IPS DF 6.9 (cell line): ENCODE results near the gene CSTF1.

Source experiments
- DNase-seq: peaks from one replicate; pipeline ENCODE4 v3.0.0-alpha.2; 2013; ENCODE audit warnings: low read depth, low spot score
- H3K27ac ChIP-seq: one replicate; pipeline ENCODE4 v1.5.1; 2013; ENCODE audit warnings: low read length, control low read depth
- H3K27me3 ChIP-seq: 2 replicates; pipeline ENCODE4 v1.6.1; 2013; ENCODE audit warnings: mild to moderate bottlenecking, low read length; ENCODE audit not compliant: control insufficient read depth, insufficient read depth
- H3K36me3 ChIP-seq: 2 replicates; pipeline ENCODE4 v1.6.1; 2013; ENCODE audit warnings: low read length; ENCODE audit not compliant: control insufficient read depth, insufficient read depth
- H3K4me1 ChIP-seq: 2 replicates; pipeline ENCODE4 v1.6.1; 2013; ENCODE audit warnings: low read length; ENCODE audit not compliant: control insufficient read depth, insufficient read depth
- H3K4me3 ChIP-seq: 2 replicates; pipeline ENCODE4 v1.5.1; 2013; ENCODE audit warnings: mild to moderate bottlenecking, low read length
- H3K9me3 ChIP-seq: 2 replicates; pipeline ENCODE4 v1.6.1; 2013; ENCODE audit warnings: low read length, inconsistent platforms; ENCODE audit not compliant: control insufficient read depth, insufficient read depth
- WGBS: extraction: QIAGEN DNeasy Blood & Tissue Kit; methylation state at CpG from one replicate; pipeline ENCODE4 v1.1.7; 2013; ENCODE audit warnings: mixed read lengths, missing lambda C conversion rate; ENCODE audit not compliant: insufficient read length, insufficient coverage; 5-methylcytosine and 5-hydroxymethylcytosine counted together

The CSTF1 gene

DNA sequence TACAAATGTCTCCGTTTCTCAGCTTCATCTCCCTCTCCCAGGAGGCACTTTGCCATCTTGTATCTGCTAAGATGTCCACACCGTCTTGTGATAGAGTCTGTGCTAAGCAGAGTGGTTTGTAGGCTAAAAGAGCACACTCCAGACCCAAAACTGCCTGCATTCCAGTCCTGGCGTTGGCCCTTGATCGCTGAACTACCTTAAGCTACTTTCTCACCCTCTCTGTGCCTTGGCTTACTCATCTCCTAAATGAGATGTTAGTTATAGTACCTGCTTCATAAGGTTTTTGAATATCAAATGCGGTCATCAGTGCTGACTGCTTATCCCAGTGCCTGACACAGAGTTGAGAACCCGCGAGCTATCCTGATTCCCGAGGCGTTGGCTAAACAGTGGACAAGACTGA, 33.6 kb downstream of the CSTF1 start:
- Histone ChIP-seq H3K4me3 (no peak overlapping the region), H3K36me3 (no peaks in the 10 kb centered on the region), H3K27ac (no peak overlapping the region), H3K4me1 (peaks cover 2% of the 10 kb centered on the region; the same call in 1 of the 2 replicates), H3K27me3 (peaks cover 1% of the 10 kb centered on the region; the same call in 1 of the 2 replicates), H3K9me3 (no peaks in the 10 kb centered on the region)
- WGBS: no CpG with 5 or more reads among the region's 9 CpGs
- no peak for DNase-seq

GRCh38 chr20:56426926-56427325, 34.5 kb downstream of the CSTF1 start:
- Histone ChIP-seq H3K9me3 (no peaks in the 10 kb centered on the region), H3K27me3 (peaks cover 1% of the 10 kb centered on the region; the same call in 1 of the 2 replicates), H3K4me3 (no peak overlapping the region), H3K4me1 (peaks cover 2% of the 10 kb centered on the region; the same call in 1 of the 2 replicates), H3K36me3 (no peaks in the 10 kb centered on the region), H3K27ac (no peak overlapping the region)
- DNase-seq: no peak

- H3K27ac ChIP-seq: no peak overlapping the region
- no peak for DNase-seq
- H3K27me3 ChIP-seq: no peaks in the 10 kb centered on the region
- H3K9me3 ChIP-seq: no peaks in the 10 kb centered on the region
- H3K4me1 ChIP-seq: peaks cover 2% of the 10 kb centered on the region; the same call in 1 of the 2 replicates
- H3K36me3 ChIP-seq: no peaks in the 10 kb centered on the region
- H3K4me3 ChIP-seq: no peak overlapping the region
- WGBS: no CpG with 5 or more reads among the region's 4 CpGs
Measured at GRCh38 chr20:56427797-56428196, 35.4 kb downstream of the CSTF1 start.

- no peaks in the 10 kb centered on the region for H3K36me3 ChIP-seq
- no CpG with 5 or more reads among the region's 5 CpGs for WGBS
- no peak overlapping the region for H3K27ac ChIP-seq
- no peaks in the 10 kb centered on the region for H3K9me3 ChIP-seq
- H3K27me3 ChIP-seq: no peaks in the 10 kb centered on the region
- DNase-seq: no peak
- H3K4me3 ChIP-seq: no peak overlapping the region
- no peaks in the 10 kb centered on the region for H3K4me1 ChIP-seq
Measured at GRCh38 chr20:56428410-56428809, 36.0 kb downstream of the CSTF1 start.

- H3K4me1 ChIP-seq: no peaks in the 10 kb centered on the region
- no CpG with 5 or more reads among the region's 8 CpGs for WGBS
- no peak overlapping the region for H3K4me3 ChIP-seq
- H3K27ac ChIP-seq: no peak overlapping the region
- no peak for DNase-seq
- H3K36me3 ChIP-seq: no peaks in the 10 kb centered on the region
- H3K27me3 ChIP-seq: no peaks in the 10 kb centered on the region
- no peaks in the 10 kb centered on the region for H3K9me3 ChIP-seq
Measured at GRCh38 chr20:56428881-56429280, 36.4 kb downstream of the CSTF1 start.

- 100% methylated on average over 4 of the region's 6 CpGs for WGBS
- Histone ChIP-seq H3K9me3 (no peaks in the 10 kb centered on the region), H3K27ac (no peak overlapping the region), H3K4me3 (no peak overlapping the region), H3K36me3 (no peaks in the 10 kb centered on the region), H3K27me3 (no peaks in the 10 kb centered on the region), H3K4me1 (no peaks in the 10 kb centered on the region)
- DNase-seq: no peak
Measured at GRCh38 chr20:56429502-56429901, 37.1 kb downstream of the CSTF1 start.

GRCh38 chr20:56429941-56430340, 37.5 kb downstream of the CSTF1 start:
- no CpG with 5 or more reads among the region's 4 CpGs for WGBS
- H3K36me3 ChIP-seq: no peaks in the 10 kb centered on the region
- no peak overlapping the region for H3K4me3 ChIP-seq
- no peak for DNase-seq
- H3K27ac ChIP-seq: no peak overlapping the region
- no peaks in the 10 kb centered on the region for H3K9me3 ChIP-seq
- H3K4me1 ChIP-seq: no peaks in the 10 kb centered on the region
- H3K27me3 ChIP-seq: no peaks in the 10 kb centered on the region

- WGBS: no CpG with 5 or more reads among the region's 4 CpGs
- no peaks in the 10 kb centered on the region for H3K36me3 ChIP-seq
Measured at GRCh38 chr20:56430461-56430860, 38.0 kb downstream of the CSTF1 start.

DNA sequence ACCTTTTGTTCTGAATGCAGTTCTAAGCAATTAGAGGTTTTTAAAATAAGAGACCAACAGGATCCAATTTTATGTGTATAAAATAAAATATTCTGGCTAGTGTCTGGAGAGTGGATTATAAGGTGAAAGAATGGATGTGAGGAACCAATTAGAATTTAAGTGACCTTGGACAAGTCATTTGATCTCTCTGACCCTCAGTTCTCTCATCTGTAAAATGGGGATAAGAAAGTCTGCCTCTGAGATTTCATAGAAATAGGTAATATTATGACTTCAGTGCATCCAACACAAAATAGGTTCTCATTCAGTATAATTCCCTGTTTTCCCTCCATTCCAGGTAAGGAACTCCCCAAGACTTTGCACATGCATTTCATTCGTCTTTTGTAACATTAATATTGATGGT, 38.5 kb downstream of the CSTF1 start:
- Histone ChIP-seq H3K27ac (no peak overlapping the region), H3K4me3 (no peak overlapping the region), H3K4me1 (no peaks in the 10 kb centered on the region), H3K9me3 (no peaks in the 10 kb centered on the region), H3K36me3 (no peaks in the 10 kb centered on the region), H3K27me3 (no peaks in the 10 kb centered on the region)
- no peak for DNase-seq
- no CpG with 5 or more reads among the region's 1 CpG for WGBS

More at GRCh38 chr20:56430461-56430860, 38.0 kb downstream of the CSTF1 start:
- DNase-seq: no peak
- no peaks in the 10 kb centered on the region for H3K9me3 ChIP-seq
- H3K4me1 ChIP-seq: no peaks in the 10 kb centered on the region
- H3K27ac ChIP-seq: no peak overlapping the region
- no peak overlapping the region for H3K4me3 ChIP-seq
- no peaks in the 10 kb centered on the region for H3K27me3 ChIP-seq

DNA sequence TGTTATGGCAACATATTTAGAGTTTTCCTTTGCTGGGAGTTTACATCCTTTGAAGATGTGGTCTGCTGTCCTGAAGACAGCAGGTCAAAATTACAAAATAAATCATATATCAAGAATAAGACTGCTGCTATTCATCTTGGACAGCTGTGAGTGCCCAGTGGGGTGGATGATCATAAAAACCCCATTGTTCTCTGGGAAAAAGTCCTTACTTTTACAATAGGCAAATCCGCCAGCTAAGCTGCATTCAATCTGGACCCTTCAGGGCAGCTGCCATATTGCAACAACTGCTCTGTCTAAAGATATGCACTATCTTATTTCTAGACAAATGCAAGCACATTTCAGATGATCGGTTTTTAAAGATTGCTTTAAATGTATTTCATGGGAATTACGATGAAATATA, 39.0 kb downstream of the CSTF1 start:
- DNase-seq: no peak
- Histone ChIP-seq H3K27me3 (no peaks in the 10 kb centered on the region), H3K4me3 (no peak overlapping the region), H3K27ac (no peak overlapping the region), H3K4me1 (no peaks in the 10 kb centered on the region), H3K36me3 (no peaks in the 10 kb centered on the region), H3K9me3 (no peaks in the 10 kb centered on the region)
- WGBS: no CpG with 5 or more reads among the region's 3 CpGs

GRCh38 chr20:56433221-56433879, 40.9 kb downstream of the CSTF1 start:
- no peak for DNase-seq
- H3K36me3 ChIP-seq: no peaks in the 10 kb centered on the region
- H3K4me1 ChIP-seq: no peaks in the 10 kb centered on the region
- H3K27ac ChIP-seq: no peak overlapping the region
- no peaks in the 10 kb centered on the region for H3K27me3 ChIP-seq
- WGBS: no CpG with 5 or more reads among the region's 3 CpGs
- H3K9me3 ChIP-seq: no peaks in the 10 kb centered on the region
- H3K4me3 ChIP-seq: no peak overlapping the region
